Uterus (tissue), 4 donors: ENCODE results near the gene PSKH1. TPM values are rescaled to one million over a fixed set of nuclear protein-coding genes. Genes with fewer than 3 reads are reported as not detected.

Source experiments
- DNase-seq, 2 donors: peaks; one replicate each; pipeline ENCODE4 v3.0.0-alpha.2; 2019 to 2020
- H3K27ac ChIP-seq, 2 donors: fragments of 200-600 bp; sonication (generic); 1 replicate in 1 of 2; 2 replicates in 1 of 2; pipeline ENCODE4 v1.5.1; 2016 to 2018
- H3K27me3 ChIP-seq, 2 donors: fragments of 200-600 bp; sonication (generic); one replicate each; pipeline ENCODE4 v1.5.1; 2018 to 2019; ENCODE audit warnings: control low read depth in 1 of 2
- H3K36me3 ChIP-seq, 2 donors: fragments of 200-600 bp; sonication (generic); one replicate each; pipeline ENCODE4 v1.5.1; 2019; ENCODE audit warnings: control low read depth in 1 of 2
- H3K4me1 ChIP-seq, 2 donors: fragments of 200-600 bp; sonication (generic); one replicate each; pipeline ENCODE4 v1.5.1; 2018 to 2019; ENCODE audit warnings: control low read depth in 1 of 2
- H3K4me3 ChIP-seq, 2 donors: fragments of 200-600 bp; sonication (generic); 1 replicate in 1 of 2; 2 replicates in 1 of 2; pipeline ENCODE4 v1.5.1; 2018 to 2019; ENCODE audit warnings: mild to moderate bottlenecking in 1 of 2
- H3K9me3 ChIP-seq, 2 donors: fragments of 200-600 bp; sonication (generic); one replicate each; pipeline ENCODE4 v1.5.1; 2019; ENCODE audit warnings: control low read depth in 1 of 2
- POLR2A ChIP-seq, 2 donors: fragments of 450-650 bp; IDR thresholded peaks; one replicate each; pipeline ENCODE4 v1.6.1; 2016; ENCODE audit warnings: antibody characterized with exemption in 2 of 2, mild to moderate bottlenecking in 1 of 2, moderate library complexity in 1 of 2
- intact Hi-C: fragments of 100-400 bp; cut with DNase I; formaldehyde crosslinking; loops from one replicate; pipeline ENCODE4 v1.15.1; 2023; ENCODE audit warnings: low total_unique reads
- total RNA-seq, 4 donors: library from RNA; depleted of rRNA in 3 of 4; stranded (reverse); fragments of >200 nt in 3 of 4; gene quantifications; one replicate each; pipeline versions ENCODE4 v1.1.0 to v1.2.4, GENCODE V29; 2014 to 2023
- TF ChIP-seq, protein P1 (sequence below), 4 experiments: fragments of 200-600 bp in 2 of 4; fragments of 450-650 bp in 2 of 4; sonication (generic) in 2 of 4; IDR thresholded peaks; one replicate each; pipeline ENCODE4 v1.5.1; 2016 to 2019; ENCODE audit warnings: antibody characterized with exemption in 4 of 4, mild to moderate bottlenecking in 2 of 4, moderate library complexity in 1 of 4
- donor health status: DM: yes; HTN: yes; CAD: no.

The PSKH1 gene
- total RNA-seq, 4 donors from 2014 or later: 3.1 to 34.3 (median 24.5) TPM

GRCh38 chr16:67846320-67847063 lies 46.6 kb upstream of the PSKH1 start, which contains the start of gene NUTF2:
Gene NUTF2, plus strand, starts transcription at chr16:67846933. Its CDS starts 18,198 bp downstream, at chr16:67865131.
- peaks cover 9 to 28% of the 10 kb centered on the region in 2 donors for H3K4me1 ChIP-seq
- DNase-seq: peak; percentile 95 to 96

DNA sequence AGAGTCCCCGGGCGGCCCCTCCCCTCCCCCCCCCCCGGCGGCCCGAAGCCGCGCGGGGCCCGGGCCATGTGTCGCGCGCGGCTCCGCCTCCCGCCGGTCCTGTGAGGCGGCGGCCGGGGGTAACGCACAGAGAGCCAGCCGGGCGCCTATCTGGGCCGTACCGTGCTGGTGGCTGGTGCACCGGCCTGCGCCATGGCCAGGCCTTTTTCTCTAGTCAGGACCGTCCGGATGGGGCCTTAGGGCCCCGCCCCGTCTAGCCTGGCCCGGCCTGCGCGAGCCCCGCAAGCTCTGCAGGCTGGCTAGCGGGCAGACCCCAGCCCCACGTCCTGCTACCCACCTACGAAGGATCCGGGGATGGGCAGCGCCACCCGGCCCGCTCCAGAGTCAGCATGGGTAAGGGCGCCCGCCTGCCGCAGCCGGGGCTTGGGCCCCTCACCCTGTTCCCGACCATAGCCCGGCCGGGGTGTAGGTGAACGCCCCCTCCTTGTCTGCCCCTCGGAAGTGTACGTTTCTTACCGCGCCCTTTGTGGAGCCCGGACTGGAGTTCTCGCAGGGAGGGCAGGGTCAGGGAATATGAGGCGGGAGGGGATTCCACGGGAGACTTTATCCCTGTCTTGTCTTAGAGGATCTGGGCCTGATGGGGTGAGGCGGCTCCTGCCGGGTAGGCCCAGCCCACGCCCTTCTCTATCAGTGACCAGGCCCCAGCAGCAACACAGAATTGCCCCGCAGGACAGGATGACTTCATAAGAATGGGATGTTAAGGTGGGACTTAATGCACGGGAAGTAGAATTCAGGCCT lies 45.8 kb upstream of the PSKH1 start, which contains the start of gene CENPT:
Gene CENPT (minus strand): TSS at position 630 of the 798 bp plus-strand sequence. CDS start 13,834 bp downstream, outside the sequence.
- DNase-seq: peak in 1 of 2 donors; percentile 47
- no peak for TF ChIP-seq POLR2A (IDR thresholded peaks at IDR 0.05)
- TF ChIP-seq, protein P1, sequence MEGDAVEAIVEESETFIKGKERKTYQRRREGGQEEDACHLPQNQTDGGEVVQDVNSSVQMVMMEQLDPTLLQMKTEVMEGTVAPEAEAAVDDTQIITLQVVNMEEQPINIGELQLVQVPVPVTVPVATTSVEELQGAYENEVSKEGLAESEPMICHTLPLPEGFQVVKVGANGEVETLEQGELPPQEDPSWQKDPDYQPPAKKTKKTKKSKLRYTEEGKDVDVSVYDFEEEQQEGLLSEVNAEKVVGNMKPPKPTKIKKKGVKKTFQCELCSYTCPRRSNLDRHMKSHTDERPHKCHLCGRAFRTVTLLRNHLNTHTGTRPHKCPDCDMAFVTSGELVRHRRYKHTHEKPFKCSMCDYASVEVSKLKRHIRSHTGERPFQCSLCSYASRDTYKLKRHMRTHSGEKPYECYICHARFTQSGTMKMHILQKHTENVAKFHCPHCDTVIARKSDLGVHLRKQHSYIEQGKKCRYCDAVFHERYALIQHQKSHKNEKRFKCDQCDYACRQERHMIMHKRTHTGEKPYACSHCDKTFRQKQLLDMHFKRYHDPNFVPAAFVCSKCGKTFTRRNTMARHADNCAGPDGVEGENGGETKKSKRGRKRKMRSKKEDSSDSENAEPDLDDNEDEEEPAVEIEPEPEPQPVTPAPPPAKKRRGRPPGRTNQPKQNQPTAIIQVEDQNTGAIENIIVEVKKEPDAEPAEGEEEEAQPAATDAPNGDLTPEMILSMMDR (IDR thresholded peaks at IDR 0.05): peak in 1 of 4 experiments; percentile 7
- Histone ChIP-seq H3K9me3 (no peaks in the 10 kb centered on the region), H3K4me1 (peaks cover 9 to 28% of the 10 kb centered on the region in 2 donors), H3K4me3 (peak within 1 kb of the TSS; percentile 84 to 97), H3K27ac (peak within 1 kb of the TSS; percentile 94 to 99), H3K36me3 (no peaks in the 10 kb centered on the region), H3K27me3 (no peaks in the 10 kb centered on the region)
- intact Hi-C loops: no loop called here

More at GRCh38 chr16:67846320-67847063, 46.6 kb upstream of the PSKH1 start, which contains the start of gene NUTF2:
- no peaks in the 10 kb centered on the region for H3K27me3 ChIP-seq
- no peaks in the 10 kb centered on the region for H3K9me3 ChIP-seq
- peak within 1 kb of the TSS; percentile 94 to 99 for H3K27ac ChIP-seq
- intact Hi-C loops: no loop called here
- peak within 1 kb of the TSS; percentile 84 to 97 for H3K4me3 ChIP-seq
- TF ChIP-seq POLR2A (IDR thresholded peaks at IDR 0.05): peak; percentile 42 to 80
- TF ChIP-seq, protein P1 (IDR thresholded peaks at IDR 0.05): peak in 3 of 4 experiments; percentile 2 to 36 (median 4)
- no peaks in the 10 kb centered on the region for H3K36me3 ChIP-seq

DNA sequence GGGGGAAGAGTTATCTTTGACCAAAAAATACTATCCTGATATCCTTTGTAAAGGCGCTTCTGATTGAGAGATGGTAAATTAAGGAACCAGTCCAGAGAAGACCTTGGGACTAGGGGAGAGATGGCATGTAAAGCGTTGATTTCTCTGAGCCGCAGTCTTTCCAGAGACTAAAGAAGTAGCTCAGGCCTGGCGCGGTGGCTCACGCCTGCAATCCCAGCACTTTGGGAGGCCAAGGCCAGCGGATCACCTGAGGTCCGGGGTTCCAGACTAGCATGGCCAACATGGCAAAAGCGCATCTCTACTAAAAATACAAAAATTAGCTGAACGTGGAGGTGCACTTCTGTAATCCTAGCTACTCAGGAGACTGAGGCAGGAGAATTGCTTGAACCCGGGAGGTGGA lies 44.9 kb upstream of the PSKH1 start:
- no peak for DNase-seq
- Histone ChIP-seq H3K4me3 (peak overlapping the region in 1 of 2 donors; percentile 84), H3K9me3 (no peaks in the 10 kb centered on the region), H3K4me1 (peaks cover 9 to 28% of the 10 kb centered on the region in 2 donors), H3K27me3 (no peaks in the 10 kb centered on the region), H3K27ac (peak overlapping the region in 1 of 2 donors; percentile 94), H3K36me3 (no peaks in the 10 kb centered on the region)
- intact Hi-C loops: no loop called here
- TF ChIP-seq, protein P1 (IDR thresholded peaks at IDR 0.05): no peak
- no peak for TF ChIP-seq POLR2A (IDR thresholded peaks at IDR 0.05)

DNA sequence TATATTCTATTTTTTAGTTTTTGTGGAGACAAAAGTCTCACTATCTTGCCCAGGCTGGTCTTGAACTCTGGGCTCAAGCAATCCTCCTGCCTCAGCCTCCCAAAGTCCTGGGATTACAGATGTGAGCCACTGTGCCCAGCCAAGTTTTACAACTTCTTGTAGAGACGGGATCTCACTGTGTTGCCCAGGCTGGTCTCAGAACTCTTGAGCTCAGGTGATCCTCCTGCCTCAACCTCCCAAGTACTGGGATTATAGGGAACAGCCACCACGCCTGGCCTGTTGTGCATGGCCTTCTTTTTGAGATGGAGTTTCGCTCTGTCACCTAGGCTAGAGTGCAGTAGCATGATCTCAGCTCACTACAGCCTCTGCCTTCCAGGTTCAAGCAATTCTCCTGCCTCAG lies 39.4 kb upstream of the PSKH1 start:
- no peak overlapping the region for H3K4me3 ChIP-seq
- no peaks in the 10 kb centered on the region for H3K27me3 ChIP-seq
- no peak overlapping the region for H3K27ac ChIP-seq
- no peak for TF ChIP-seq POLR2A (IDR thresholded peaks at IDR 0.05)
- TF ChIP-seq, protein P1 (IDR thresholded peaks at IDR 0.05): no peak
- H3K9me3 ChIP-seq: no peaks in the 10 kb centered on the region
- DNase-seq: no peak
- H3K4me1 ChIP-seq: peaks cover 6 to 10% of the 10 kb centered on the region in 2 donors
- intact Hi-C loops: no loop called here
- H3K36me3 ChIP-seq: no peaks in the 10 kb centered on the region
